SIG-M5 (cell line): Measurements from ENCODE around the gene VPS8.

ENCODE experiments used
- DNase-seq: peaks from one replicate; lab custom pipeline; 2025; lab: John Stamatoyannopoulos, UW

The VPS8 gene

DNA sequence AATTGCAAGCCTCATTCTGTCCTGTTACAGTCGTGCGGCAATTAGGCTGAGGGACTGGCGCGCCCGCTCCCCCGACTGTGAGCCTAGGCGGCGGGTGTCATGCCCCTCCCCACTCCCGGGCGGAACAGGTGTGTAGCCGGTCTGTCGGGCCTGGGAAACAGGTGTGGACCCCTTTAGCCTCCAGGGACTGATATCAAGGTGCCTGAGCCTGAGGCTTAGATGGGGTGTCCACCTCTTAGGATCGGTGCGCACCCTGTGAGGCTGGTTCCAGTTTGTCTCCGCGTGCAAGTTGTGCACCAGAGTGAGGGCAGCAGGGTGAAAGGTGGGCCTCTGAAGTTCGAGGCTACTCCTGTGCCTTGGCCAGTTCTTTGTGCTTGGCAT lies 686 bp downstream of the VPS8 start:
- no peak for DNase-seq

DNA sequence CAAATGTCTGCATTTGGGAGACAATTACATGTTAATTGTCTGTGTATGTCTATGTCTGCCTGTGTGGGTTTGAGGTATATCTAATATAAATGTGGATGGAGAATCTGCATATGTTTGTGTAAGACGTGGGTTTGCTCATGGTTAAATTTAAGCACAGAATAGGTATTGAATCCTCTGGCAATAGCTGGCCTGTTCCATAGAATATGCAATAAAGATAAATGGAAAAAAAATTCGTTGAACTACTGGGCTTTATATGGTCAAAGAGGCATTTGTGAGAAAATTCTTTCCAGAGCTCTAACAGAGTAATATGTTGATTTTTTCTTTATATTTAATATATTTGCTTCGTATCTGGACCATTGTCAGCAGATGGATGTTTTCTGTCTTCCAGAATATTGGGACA lies 1.4 kb downstream of the VPS8 start:
- no peak for DNase-seq

DNA sequence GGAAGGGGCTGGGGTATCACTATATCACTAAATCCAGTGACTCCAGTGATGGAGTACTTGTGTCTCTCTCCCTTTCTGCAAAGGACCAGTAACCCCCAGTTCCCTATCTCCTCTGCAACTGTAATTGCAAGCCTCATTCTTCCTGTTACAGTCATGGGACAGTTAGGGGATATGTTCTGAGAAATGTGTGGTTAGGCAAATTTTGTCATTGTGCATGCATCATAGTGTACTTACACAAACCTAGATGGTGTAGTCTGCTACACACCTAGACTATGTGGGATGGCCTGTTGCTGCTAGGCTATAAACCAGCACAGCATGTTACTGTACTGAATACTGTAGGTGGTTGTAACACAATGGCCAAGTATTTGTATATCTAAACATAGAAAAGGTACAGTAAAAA lies 2.2 kb downstream of the VPS8 start:
- DNase-seq, result no peak

DNA sequence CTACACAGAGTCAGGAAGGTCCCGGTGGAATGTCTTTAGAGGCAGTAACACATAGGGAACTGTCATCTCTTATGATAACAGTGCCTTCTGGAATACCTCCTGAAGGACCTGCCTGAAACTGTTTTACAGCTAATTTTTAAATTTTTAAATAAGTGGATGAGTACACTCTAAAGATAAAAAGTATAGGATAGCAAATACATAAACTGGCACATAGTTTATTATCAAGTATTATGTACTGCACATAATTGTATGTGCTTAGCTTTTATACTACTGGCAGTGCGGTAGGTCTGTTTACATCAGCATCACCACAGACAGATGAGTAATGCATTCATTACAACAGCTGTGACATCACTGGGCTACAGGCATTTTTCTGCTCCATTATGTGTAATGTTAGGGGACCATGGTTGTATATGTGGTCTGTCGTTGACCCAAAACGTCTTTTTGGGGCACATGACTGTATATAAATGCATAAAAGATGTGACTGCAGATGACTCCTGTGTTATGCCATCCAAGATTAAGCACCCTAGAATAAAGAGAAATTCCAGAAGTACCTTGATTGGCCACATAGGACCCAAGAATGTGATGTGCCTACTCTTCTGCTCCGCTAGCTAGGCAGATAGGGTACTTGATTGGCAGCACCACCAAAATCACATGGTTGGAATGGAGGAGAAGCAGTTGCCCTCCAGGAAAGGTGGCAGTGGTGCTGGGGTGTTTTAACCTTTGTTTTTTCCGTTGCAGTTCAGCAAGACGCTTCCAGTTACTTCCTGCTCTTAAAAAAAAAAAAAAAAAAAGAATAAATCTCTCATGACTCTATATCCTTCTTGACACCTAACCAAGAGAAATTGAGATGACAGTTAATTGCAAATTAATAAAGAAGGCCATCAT lies 3.3 kb downstream of the VPS8 start:
- DNase-seq, result no peak

DNA sequence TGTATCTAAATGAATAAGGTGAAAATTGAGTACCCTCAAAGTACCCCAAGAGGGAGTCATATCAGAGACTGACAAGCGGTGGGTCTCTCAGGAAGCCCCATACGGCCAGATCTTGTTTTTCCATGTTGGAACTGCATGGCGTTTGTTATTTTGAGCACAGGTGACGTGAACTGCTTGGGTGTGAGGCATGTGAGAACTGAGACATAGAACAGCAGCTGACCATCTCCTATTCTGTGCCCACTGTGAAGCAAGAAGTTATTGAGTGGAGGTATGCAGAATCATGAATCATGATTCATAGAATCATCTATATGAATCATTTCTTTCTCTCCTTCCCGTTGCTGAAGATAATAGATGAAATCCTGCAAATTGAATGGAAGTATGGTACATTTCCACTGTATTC lies 4.6 kb downstream of the VPS8 start:
- DNase-seq, result no peak

DNA sequence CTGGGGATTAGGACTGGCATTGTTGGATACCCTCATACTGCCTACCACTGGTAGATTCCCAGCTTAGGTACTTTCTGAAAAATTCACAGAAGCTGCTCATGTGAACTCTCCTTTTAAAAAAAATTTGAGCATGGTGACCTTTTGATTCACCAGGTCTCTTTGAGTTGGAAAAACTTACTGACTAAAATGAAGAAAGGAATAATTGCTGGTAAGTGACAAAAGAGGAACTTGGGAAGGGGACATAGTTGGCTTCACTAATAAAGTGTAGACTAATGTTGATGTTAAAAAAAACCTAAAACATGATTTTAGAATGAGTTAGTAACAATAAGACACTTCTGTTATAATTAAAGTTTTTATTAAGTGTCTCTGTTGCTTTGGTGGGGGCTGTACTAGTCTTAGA lies 8.6 kb downstream of the VPS8 start:
- no peak for DNase-seq

DNA sequence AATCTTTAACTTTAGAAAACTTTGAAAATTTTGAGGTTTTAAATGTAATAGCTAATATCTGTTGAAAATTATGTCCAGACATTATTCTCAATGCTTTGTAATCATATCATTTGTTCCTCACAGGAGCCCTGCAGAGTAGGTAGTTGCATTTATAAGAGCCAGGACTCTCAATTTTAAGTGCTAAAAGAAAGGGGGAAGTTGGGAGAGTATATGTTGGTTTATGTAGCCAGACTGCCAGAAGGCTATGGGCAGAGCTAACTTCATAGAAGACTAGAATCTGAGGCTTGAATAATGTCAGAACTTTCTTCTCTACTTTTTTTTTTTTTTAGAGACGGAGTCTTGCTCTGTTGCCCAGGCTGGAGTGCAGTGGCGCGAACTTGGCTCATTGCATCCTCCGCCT lies 9.1 kb downstream of the VPS8 start:
- no peak for DNase-seq

DNA sequence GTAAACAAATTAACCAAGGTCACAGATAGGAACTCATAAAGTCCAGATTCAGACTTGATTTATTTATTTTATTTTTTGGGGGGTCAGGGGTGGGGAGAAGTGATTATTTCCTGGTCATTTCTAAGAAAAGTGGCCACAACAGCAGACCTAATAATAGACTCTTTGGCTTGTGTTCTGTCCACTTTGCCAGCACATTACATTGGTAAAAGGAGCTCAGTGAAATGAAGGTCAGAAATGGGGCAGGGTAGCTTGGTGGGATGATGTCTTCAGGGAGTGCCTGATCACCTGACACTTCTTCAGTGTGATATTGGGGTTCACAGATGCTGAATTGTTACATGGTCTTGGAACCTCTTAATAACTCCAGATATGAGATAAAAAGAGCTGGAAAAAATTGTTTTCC lies 10.1 kb downstream of the VPS8 start:
- no peak for DNase-seq

DNA sequence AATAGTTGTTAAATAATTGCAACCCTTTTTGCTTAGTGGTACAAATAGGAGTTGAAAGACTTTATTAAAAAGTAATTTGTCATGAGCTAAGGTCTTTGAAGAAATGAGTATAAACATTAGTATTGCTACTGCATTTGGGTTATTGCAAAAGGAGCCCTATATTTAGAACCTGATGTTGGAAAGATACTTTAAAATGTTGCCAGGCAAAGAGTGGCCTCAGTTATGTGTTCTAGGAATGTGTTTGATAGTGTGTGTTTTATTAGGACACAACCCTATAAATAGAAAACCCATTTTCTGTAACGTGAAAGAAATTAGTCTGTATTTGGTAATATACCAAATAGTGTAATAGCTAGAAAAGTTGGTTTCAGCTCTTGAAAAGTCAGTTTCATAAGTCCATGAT lies 10.7 kb downstream of the VPS8 start:
- no peak for DNase-seq

DNA sequence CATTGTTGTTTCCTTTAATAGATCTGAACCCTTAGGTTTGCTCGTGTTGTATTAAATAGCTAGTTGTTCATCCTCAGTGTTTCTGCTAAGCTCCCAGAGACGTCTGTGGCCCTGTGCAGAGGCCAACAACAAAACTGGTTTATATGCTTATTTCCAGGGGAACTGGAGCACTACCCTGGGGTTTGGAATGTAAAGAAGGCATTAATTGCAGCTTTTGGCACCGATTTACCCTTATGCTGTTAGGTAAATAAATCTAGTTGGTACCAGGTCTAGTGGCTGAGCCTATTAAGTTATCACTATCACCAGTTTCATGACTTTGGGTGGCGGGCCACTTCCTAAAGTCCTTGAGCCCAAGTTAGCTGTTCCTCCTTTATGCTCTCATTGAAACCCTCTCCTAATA lies 12.0 kb downstream of the VPS8 start:
- DNase-seq, result no peak

DNA sequence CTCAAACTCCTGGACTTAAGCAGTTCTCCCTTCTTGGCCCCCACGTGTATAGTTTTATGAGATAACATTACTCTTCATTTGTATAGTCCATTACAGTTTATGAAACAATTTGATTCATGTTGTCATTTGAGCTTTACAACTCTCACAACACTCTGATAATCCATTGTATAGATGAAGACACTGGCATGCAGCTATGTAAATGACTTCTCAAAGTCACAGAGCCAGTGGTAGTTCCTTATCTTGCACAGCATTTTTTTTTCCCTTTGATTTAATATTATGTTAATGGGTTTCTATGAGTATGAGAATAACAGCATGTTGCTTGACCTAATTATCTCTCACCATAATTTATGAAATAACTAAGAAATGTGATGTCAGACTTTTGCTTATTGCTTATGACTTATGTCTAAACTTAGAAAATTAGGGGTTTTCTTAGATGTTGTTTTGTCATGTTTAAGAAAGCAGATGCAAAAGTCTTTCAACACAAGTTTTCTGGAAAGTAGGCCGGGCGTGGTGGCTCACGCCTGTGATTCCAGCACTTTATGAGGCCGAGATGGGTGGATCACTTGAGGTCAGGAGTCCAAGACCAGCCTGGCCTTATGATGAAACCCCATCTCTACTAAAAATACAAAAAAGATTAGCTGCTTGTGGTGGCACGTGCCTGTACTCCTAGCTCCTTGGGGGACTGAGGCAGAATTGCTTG lies 13.3 kb downstream of the VPS8 start:
- DNase-seq, result no peak

DNA sequence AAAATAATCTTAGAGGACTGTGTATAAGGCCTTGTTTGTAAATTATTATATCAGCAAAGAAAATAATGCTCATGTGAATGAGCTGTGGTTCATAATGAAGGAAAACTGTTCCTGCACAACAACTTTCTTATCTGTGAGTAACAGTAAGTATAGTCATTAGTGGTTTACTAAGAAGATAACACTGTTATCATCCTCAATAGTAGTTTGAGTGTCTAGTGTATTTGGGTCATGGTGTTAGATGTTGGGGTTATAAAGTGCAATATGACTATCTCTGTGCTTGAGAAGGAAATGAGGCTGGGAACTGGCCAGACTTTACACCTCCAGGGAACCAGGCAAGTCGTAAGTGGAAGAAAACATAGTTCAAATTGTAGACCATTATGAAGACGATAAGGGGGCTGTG lies 15.6 kb downstream of the VPS8 start:
- DNase-seq, result no peak

DNA sequence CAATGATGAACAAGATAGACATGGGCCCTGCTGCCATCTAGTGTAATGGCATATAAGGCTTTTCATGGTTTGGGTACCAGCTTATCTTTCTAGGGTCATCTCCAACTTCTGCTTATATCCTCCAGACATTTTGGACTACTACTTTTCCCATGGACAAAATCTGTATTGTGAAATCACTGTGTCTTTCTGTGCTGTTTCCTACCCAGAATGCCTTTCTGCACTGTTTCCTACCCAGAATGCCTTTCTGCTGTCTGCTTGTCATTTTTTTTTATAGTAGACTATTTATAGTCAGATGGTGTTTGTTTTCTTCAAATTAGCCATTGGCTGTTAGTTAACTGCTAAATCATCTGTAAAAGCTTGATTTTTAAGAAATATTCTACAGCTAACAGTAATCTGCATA lies 20.1 kb downstream of the VPS8 start:
- DNase-seq, result no peak

DNA sequence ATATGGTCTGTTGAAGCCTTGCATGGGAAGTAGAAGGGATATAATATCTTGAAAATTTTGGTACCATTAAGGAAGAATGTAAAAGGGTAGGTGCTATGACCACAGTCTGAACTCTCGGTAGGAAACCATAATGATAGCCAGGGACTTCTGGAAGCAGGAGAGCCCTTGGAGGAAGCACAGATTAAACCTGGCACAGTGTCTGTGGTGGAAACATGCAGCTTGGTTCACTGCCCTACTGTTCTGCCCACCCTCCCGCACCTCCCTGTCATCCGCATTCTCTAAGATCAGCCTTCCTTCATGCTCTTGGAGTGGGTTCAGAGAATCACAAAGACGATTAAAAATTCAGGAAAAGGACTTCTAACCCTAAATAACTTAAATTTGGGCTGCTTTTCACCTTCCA lies 20.9 kb downstream of the VPS8 start:
- DNase-seq, result no peak

DNA sequence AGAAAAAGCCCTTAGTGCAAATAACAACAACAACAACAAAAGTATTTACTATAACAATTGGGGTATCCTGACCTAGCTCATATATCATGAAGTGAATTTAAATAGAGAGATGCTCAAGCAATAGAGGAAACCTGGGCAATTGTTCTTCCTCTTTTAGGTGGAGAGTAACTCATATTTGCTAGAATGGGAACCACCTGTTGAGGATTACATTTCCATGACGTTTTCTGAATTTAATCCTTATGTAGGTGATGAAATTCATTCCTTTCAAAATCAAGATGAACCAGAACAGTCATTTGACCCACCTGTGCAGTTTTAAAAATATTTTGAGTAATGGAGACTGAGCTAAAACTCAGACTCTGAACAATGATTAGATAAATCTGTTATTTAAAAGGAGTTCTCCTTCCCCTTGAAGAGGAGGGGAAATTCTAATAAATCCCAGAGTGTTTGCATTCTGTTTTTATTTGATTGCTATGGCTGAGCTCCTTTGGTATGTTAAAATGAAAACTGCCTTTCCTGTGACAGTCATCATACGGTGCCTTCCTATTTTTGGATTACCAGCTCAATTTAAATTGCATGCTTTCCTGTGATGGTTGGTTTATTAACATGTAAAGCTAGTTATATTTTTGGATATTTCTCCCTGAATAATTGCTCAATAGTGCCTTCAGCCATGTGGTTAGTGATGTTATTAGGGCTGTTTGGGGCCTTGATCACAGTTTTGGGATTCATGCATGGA lies 24.3 kb downstream of the VPS8 start:
- DNase-seq, result no peak

DNA sequence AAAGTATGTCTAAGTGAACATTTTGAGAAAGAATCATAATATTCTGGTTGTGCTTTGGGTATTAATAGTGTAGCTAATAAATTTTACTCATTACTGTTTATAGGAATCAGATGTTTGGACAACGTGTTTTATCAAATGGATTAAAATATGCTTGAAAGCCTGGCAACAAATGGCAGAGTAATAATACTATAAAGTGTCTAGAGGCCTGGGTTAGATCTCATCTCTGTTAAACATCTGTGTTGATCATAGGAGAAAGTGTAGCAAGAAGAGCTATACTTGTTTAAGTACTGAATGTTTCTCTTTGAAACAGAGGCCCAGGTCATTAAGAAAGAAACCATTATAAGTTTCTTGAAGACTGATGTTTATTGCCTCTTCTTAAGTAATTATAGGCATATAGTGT lies 30.5 kb downstream of the VPS8 start:
- DNase-seq, result no peak

DNA sequence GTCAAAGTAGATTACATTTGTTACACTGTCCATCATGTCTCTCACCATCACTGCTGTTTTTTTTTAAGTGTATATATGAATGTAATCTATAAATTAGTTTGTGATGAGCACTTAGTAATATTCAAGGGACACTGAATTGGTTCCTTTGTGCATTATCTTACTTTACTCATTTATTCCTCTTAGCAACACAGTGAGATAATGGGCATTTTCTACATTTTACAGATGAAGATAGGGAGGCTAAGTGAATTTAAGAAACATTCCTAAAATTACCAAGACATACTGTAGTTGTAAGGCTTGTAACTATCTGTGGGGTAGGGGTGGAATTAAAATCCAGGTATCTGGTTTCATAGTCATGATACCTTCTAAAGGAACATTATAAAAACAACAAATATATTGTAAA lies 33.9 kb downstream of the VPS8 start:
- DNase-seq, result no peak

DNA sequence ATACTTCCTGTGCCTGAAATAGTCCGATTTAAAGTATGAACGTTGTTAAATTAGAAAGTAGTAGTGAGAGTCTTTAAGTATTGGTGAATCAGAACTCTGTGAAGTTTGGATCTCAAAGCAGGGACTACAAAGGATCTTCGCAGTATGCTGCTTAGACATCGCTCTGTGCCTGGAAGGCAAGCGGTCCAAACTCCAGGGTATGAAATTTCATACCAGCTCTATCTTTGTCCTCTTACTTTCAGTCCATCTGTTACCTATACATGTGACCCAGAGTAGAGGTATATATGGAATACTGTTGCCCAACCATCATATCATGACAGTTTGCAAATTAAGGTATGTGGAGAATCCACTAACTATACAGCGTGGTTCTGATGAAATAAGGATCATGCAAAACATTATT lies 34.5 kb downstream of the VPS8 start:
- DNase-seq, result no peak

DNA sequence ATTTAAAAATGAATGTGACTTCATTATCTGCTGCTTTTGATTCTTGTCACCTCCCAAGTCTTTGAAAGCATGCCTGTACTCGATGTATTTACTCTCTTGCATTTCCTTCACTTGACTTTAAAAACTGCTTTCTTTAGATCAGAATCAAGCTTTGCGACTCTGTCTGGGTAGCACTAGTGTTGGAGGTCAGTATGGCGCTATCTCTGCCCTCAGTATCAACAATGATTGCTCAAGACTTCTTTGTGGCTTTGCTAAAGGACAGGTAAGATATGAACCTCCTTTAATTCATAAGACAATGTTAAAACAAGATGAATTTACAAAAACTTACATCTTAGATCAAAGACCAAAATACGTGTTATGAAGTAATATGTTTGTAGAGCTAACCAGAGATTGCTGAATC lies 37.0 kb downstream of the VPS8 start:
- DNase-seq, result no peak

DNA sequence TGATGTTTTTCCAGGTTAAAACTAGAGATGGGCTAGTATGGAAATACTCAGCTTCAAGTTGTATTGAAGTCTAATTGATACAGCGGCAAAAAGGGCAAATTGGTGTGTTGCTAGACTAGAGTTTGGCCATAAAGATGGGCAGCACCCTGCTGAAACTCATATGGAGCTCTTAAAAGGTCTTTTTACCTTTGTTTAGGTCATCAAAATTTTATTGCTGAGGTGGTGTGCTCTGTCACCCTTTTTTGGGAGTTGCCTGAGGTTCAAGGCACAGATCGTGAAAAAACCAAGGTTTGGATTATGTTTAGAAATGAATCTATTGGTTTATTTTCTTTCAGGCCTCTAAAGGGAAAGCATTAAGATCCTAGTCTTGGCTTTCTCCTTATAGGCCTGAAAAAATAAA lies 38.2 kb downstream of the VPS8 start:
- no peak for DNase-seq

DNA sequence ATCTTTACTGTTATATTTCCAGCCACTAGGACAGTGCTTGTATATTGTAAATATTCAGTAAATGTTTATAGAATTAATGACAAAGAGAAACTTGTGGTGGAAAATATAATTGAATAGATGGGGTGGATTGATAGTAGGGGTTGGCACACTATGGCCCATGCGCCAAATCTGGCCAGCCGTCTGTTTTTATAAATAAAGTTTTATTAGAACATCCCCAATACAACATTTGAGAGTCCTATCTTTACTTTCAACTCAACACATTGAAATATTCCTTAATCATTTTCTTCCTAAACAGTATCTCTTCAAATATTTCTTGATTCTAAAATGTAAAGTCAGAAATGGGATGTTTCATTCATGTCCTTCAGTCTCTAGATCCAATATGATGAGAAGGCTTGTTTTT lies 45.1 kb downstream of the VPS8 start:
- no peak for DNase-seq

DNA sequence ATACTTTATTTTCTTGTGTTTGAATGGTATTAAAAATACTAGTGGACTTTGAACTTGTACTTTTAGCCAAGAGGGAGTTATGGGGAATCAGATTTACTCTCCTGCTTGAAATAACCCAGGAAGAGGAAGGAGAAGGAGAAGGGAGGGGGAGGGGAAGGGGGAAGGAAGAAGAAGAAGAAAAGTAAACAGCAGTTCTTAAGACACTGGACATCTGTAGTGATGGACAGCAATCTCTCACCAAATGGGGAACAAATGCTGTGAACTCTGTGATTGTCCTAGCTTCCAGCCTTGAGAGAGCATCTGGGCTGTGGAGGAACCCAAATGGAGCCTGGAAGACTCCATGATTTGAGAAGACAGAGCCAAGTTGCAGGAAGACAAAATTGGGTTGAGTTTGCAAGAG lies 52.0 kb downstream of the VPS8 start:
- no peak for DNase-seq

DNA sequence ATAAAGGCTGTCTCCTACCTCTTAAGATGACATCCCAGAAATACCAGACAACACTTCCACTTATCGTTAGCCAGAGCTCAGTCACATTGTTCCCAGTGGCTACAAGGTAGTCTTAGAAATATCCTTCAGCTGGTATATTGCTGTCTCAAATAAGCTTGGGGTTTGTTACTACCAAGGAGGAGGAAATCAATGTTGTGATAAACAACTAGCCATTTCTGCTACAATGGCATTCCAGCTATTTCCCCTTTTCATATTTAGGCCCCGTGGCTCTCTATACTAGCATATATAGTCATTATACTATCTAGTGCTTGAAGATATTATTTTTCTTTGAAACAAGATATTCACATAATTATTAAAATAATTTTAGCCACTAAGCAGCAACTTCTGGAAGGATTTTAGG lies 56.5 kb downstream of the VPS8 start:
- DNase-seq, result no peak
